SK-N-MC (cell line): ENCODE results near the gene PTPRG.

Experiments used
- DNase-seq: peaks from one replicate; pipeline ENCODE4 v3.0.0-alpha.2; 2011; ENCODE audit warnings: low read depth, low spot score
- H3K27ac ChIP-seq: fragments of 200-600 bp; sonication (generic); 2 replicates; pipeline ENCODE4 v1.5.1; 2016; ENCODE audit warnings: mixed run types
- H3K36me3 ChIP-seq: fragments of 200-600 bp; sonication (generic); 2 replicates; pipeline ENCODE4 v1.6.1; 2017; ENCODE audit warnings: antibody characterized with exemption, low read length, mixed read lengths; ENCODE audit not compliant: insufficient read depth
- H3K4me3 ChIP-seq: fragments of 200-600 bp; sonication (generic); 2 replicates; pipeline ENCODE4 v1.5.1; 2016
- H3K9ac ChIP-seq: fragments of 200-600 bp; sonication (generic); 2 replicates; pipeline ENCODE4 v1.8.0; 2017; ENCODE audit warnings: mixed run types, mixed read lengths; ENCODE audit not compliant: insufficient read length
- H3K9me3 ChIP-seq: fragments of 200-600 bp; sonication (generic); 2 replicates; pipeline ENCODE4 v1.6.1; 2017; ENCODE audit warnings: low read depth, mild to moderate bottlenecking, antibody characterized with exemption, low read length, moderate library complexity, mixed read lengths
- EZH2 ChIP-seq: fragments of 200-600 bp; sonication (generic); IDR thresholded peaks from one replicate; pipeline ENCODE4 v1.6.1; 2017; ENCODE audit warnings: antibody characterized with exemption
- FOXP2 ChIP-seq: optimal IDR thresholded peaks from 2 replicates; pipeline ENCODE3; 2011; ENCODE audit warnings: mild to moderate bottlenecking, moderate library complexity; ENCODE audit not compliant: insufficient read depth; ENCODE audit errors: extremely low read length, control extremely low read depth
- POLR2AphosphoS5 ChIP-seq: IDR thresholded peaks from 2 replicates; pipeline ENCODE4 v1.6.1; 2012; ENCODE audit warnings: mild to moderate bottlenecking, low read depth, low read length, borderline replicate concordance

PTPRG gene

GRCh38 chr3:61727435-61727834, 166.1 kb downstream of the PTPRG start:
- no peaks in the 10 kb centered on the region for H3K36me3 ChIP-seq
- no peak for TF ChIP-seq FOXP2
- TF ChIP-seq EZH2 = no peak
- TF ChIP-seq POLR2AphosphoS5 = no peak
- H3K9ac ChIP-seq = no peak overlapping the region
- no peak overlapping the region for H3K27ac ChIP-seq
- H3K9me3 ChIP-seq = no peaks in the 10 kb centered on the region
- no peak overlapping the region for H3K4me3 ChIP-seq
- no peak for DNase-seq

GRCh38 chr3:61729038-61729634, 167.8 kb downstream of the PTPRG start:
- H3K36me3 ChIP-seq = no peaks in the 10 kb centered on the region
- H3K9me3 ChIP-seq = no peaks in the 10 kb centered on the region
- TF ChIP-seq FOXP2 (no peak), POLR2AphosphoS5 (no peak), EZH2 (no peak)
- H3K4me3 ChIP-seq = no peak overlapping the region
- DNase-seq = no peak
- no peak overlapping the region for H3K27ac ChIP-seq
- H3K9ac ChIP-seq = no peak overlapping the region

- H3K9me3 ChIP-seq = no peaks in the 10 kb centered on the region
- no peaks in the 10 kb centered on the region for H3K36me3 ChIP-seq
- no peak overlapping the region for H3K9ac ChIP-seq
- TF ChIP-seq EZH2 (no peak), FOXP2 (no peak), POLR2AphosphoS5 (no peak)
- no peak overlapping the region for H3K27ac ChIP-seq
- DNase-seq = no peak
- no peak overlapping the region for H3K4me3 ChIP-seq
Measured at GRCh38 chr3:61730056-61730455, 168.7 kb downstream of the PTPRG start.

DNA sequence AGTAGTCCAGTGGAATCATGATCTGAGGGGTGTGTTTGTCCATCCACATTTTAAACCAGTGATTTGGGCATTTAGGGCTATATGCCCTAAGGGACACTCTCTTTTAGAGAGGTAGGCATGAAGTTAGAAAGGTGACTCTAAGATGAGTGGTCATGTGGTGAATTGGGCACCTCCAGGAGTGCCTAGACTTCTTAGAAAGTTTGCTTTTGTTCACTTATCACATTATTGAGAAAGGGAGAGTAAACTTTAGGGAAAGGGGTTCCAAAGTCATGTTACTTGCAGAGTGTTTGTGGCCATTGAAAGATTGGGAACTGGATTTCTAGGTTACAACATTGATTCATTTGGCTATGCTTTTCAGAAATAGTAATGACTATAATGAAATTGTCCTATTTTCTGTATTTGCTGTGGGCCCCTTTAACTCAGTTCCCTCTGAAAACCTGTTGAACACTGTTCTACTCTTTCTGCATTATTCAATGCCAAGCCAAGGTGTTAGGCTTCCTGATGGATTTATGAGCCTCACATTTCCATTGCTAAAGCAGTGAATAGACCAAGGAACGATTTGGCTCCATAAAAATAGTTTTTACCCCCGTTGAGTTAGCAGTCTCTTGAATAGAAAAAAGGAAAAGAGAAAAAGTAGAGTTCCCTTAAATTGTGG, 169.3 kb downstream of the PTPRG start:
- TF ChIP-seq FOXP2 (no peak), POLR2AphosphoS5 (no peak), EZH2 (no peak)
- no peaks in the 10 kb centered on the region for H3K9me3 ChIP-seq
- H3K4me3 ChIP-seq = no peak overlapping the region
- H3K9ac ChIP-seq = no peak overlapping the region
- no peaks in the 10 kb centered on the region for H3K36me3 ChIP-seq
- no peak for DNase-seq
- no peak overlapping the region for H3K27ac ChIP-seq

DNA sequence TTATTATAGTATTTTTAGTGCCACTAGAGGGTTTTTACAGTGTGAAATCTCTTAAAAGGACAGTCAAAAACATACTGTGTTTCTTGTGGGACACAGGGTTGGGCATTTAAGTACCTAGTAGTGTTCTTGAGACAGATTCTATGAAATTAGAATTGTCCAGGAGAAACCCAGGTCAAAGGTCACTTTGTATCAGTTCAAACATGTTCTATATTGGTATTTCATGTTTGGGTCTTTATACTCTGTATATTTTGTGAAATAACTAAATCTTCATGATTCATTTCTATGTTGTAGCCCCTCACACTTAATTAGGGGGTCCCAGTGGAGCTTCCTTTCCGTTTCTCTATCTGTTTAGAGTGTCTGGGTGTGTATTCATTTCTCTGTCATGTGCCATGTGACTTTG, 171.6 kb downstream of the PTPRG start:
- no peaks in the 10 kb centered on the region for H3K36me3 ChIP-seq
- H3K4me3 ChIP-seq = no peak overlapping the region
- no peak overlapping the region for H3K9ac ChIP-seq
- no peak for DNase-seq
- no peaks in the 10 kb centered on the region for H3K9me3 ChIP-seq
- no peak overlapping the region for H3K27ac ChIP-seq
- TF ChIP-seq EZH2 (no peak), FOXP2 (no peak), POLR2AphosphoS5 (no peak)

GRCh38 chr3:61733876-61734275, 172.5 kb downstream of the PTPRG start:
- Histone ChIP-seq H3K9ac (no peak overlapping the region), H3K36me3 (no peaks in the 10 kb centered on the region), H3K27ac (no peak overlapping the region), H3K4me3 (no peak overlapping the region), H3K9me3 (no peaks in the 10 kb centered on the region)
- TF ChIP-seq FOXP2 (no peak), POLR2AphosphoS5 (no peak), EZH2 (no peak)
- no peak for DNase-seq

DNA sequence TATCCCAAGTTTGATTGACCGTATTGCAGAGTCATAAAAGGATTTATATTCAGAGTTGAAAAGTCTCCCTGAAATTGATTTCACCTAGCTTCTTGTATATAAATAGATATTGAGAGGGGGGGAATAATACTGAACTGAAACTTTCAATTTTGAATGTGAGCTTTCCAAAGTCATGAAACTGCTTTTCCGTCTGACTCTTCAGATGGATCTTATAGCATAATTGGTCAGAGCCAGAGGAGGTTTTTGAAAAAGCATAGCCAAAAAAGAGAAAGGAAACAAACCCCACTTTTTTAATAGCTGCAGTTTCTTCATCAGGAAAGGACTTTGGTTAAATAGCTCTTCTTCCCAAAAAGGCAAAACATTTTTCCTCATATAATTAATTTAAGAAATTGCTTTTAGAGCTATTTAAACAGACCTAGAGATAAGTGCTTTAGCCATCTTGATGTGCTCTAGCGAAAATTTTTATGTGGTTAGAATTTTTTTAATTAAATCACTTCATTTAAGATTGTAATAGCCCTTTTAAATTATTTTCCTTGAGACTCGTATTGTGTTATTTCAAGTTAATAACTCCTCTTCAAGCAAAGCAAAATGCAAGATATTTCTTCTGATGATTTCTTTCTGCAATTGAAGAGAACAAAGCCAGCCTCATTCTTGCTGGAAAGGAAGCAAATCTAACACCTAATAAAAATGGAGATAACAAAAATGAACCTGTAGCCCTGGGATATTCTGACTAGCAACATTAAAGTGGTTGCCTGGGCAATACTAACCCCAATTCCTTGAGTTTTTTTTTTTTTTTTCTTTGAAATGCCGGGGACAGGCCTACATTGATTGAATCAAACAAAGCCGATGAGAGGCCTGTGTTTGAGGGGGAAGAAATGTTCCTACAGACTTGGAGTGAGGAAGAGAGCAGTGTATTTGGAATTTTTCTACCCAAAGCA, 173.6 kb downstream of the PTPRG start:
- no peak overlapping the region for H3K9ac ChIP-seq
- no peaks in the 10 kb centered on the region for H3K9me3 ChIP-seq
- no peaks in the 10 kb centered on the region for H3K36me3 ChIP-seq
- no peak overlapping the region for H3K27ac ChIP-seq
- DNase-seq = no peak
- no peak overlapping the region for H3K4me3 ChIP-seq
- TF ChIP-seq POLR2AphosphoS5 (no peak), EZH2 (no peak), FOXP2 (no peak)

DNA sequence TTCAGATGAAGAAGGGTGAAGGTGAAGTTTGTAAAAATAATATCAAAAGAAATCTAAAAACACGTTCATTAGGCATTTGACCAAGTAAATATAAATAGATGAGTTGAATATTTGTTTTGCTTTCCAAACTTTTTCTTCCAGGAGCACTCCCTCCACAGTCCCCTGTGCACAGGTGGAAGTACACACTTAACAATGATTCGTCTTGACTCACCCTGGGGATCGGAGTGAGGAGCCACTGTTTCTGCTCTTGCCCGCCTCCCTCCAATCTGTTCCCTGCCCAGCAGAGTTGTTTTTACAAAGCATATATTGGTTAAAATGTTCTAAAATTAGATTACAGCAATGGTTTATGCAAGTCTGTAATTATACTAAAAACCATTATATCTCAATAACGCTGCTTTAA, 175.1 kb downstream of the PTPRG start:
- Histone ChIP-seq H3K36me3 (no peaks in the 10 kb centered on the region), H3K9ac (no peak overlapping the region), H3K4me3 (no peak overlapping the region), H3K27ac (no peak overlapping the region), H3K9me3 (no peaks in the 10 kb centered on the region)
- TF ChIP-seq EZH2 = no peak
- no peak for TF ChIP-seq POLR2AphosphoS5
- no peak for TF ChIP-seq FOXP2
- DNase-seq = no peak
